Kidney (tissue), 14 donors: ENCODE data around the gene CCDC9. TPM values are rescaled to one million over a fixed set of nuclear protein-coding genes. Genes with fewer than 3 reads are reported as not detected.

Source experiments
- DNase-seq, 5 donors: peaks; one replicate each; pipeline ENCODE4 v3.0.0-alpha.2; 2013 to 2020
- FAIRE-seq: peaks from 2 replicates; lab custom pipeline; 2012; peaks lifted over from hg19 to GRCh38; lab: Jason Lieb, UNC
- H3K27ac ChIP-seq, 2 donors: one replicate each; pipeline ENCODE4 v1.7.0; 2013; ENCODE audit warnings: low read depth in 2 of 2, low read length in 2 of 2, inconsistent platforms in 1 of 2
- H3K27me3 ChIP-seq: one replicate; pipeline ENCODE4 v1.7.1; 2013; ENCODE audit warnings: low read length, inconsistent platforms; ENCODE audit not compliant: control insufficient read depth, insufficient read depth
- H3K36me3 ChIP-seq, 3 donors: one replicate each; pipeline versions ENCODE4 v1.7.0 to v1.7.1; 2013; ENCODE audit warnings: low read length in 3 of 3, control low read depth in 1 of 3, inconsistent platforms in 1 of 3; ENCODE audit not compliant: insufficient read depth in 3 of 3, control insufficient read depth in 2 of 3
- H3K4me1 ChIP-seq, 3 donors: one replicate each; pipeline versions ENCODE4 v1.7.0 to v1.7.1; 2013; ENCODE audit warnings: low read length in 3 of 3, inconsistent platforms in 1 of 3, low read depth in 1 of 3; ENCODE audit not compliant: control insufficient read depth in 2 of 3, insufficient read depth in 2 of 3
- H3K4me3 ChIP-seq, 3 donors: one replicate each; pipeline versions ENCODE4 v1.7.0 to v1.8.1; 2013; ENCODE audit warnings: low read length in 3 of 3, control low read depth in 1 of 3, inconsistent platforms in 1 of 3
- H3K9ac ChIP-seq, 3 donors: one replicate each; pipeline versions ENCODE4 v1.7.0 to v1.7.1; 2013; ENCODE audit warnings: low read length in 3 of 3, control low read depth in 1 of 3, inconsistent platforms in 1 of 3
- H3K9me3 ChIP-seq, 3 donors: one replicate each; pipeline versions ENCODE4 v1.7.0 to v1.7.1; 2013; ENCODE audit warnings: low read length in 3 of 3, control low read depth in 1 of 3, inconsistent platforms in 1 of 3; ENCODE audit not compliant: control insufficient read depth in 2 of 3, insufficient read depth in 1 of 3
- CTCF ChIP-seq: IDR thresholded peaks from 3 replicates; pipeline ENCODE4 v1.5.1; 2012; ENCODE audit warnings: mild to moderate bottlenecking, moderate library complexity, borderline replicate concordance; ENCODE audit not compliant: insufficient read depth; ENCODE audit errors: extremely low read depth
- intact Hi-C: fragments of 100-400 bp; cut with DNase I; formaldehyde crosslinking; loops from one replicate; pipeline ENCODE4 v1.11.1; 2022
- polyA plus RNA-seq: library from polyadenylated mRNA; stranded (reverse); fragments of 350-450 nt; fragmentation: Illumina TruSeq; extraction: RNeasy Lipid Tissue Mini Kit (QIAGEN cat#74804); gene quantifications from one replicate; pipeline ENCODE4 v1.2.3, GENCODE V29; 2014; ENCODE audit warnings: low read depth, low replicate concordance; ENCODE audit not compliant: insufficient read depth
- total RNA-seq: library from RNA; stranded (reverse); fragmentation: NEBNext Ultra II Directional; extraction: Animal tissue kit (Norgen Biotek cat#: 25700); gene quantifications from one replicate; pipeline ENCODE4 v1.2.1, GENCODE V29; 2021
- donor health status: control.
- donor health status: control.
- donor health status: control.
- donor health status: control.
- donor health status: control.
- donor health status: DM: yes; HTN: yes; CAD: no.
- donor health status: Normal renal cell carcinoma (clear cell type).

CCDC9 gene
- total and polyA plus RNA-seq, 2 donors from 2014 or later = 14.0 to 49.0 TPM

GRCh38 chr19:47231215-47232054 is 24.9 kb upstream of the CCDC9 start:
- Histone ChIP-seq H3K36me3 (no peaks in the 10 kb centered on the region), H3K4me3 (peak overlapping the region; percentile 43 to 82 (median 73)), H3K4me1 (peaks cover 2 to 37% (median 13%) of the 10 kb centered on the region in 3 donors), H3K27me3 (peaks cover 10% of the 10 kb centered on the region), H3K9ac (peak overlapping the region; percentile 12 to 81 (median 53)), H3K9me3 (no peaks in the 10 kb centered on the region), H3K27ac (peak overlapping the region; percentile 29 to 86)
- TF ChIP-seq CTCF = no peak
- peak; percentile 70 to 97 (median 91) for DNase-seq
- intact Hi-C loops = loop anchor here (10.0 kb wide), 1 partner anchor 77 kb away; no protein-coding TSS in a partner anchor
- no peak for FAIRE-seq

GRCh38 chr19:47232422-47233211 is 23.7 kb upstream of the CCDC9 start:
- Histone ChIP-seq H3K27me3 (peaks cover 10% of the 10 kb centered on the region), H3K9me3 (no peaks in the 10 kb centered on the region), H3K4me1 (peaks cover 1 to 29% (median 2%) of the 10 kb centered on the region in 3 donors), H3K27ac (peak overlapping the region in 1 of 2 donors; percentile 84), H3K4me3 (no peak overlapping the region), H3K36me3 (no peaks in the 10 kb centered on the region), H3K9ac (peak overlapping the region in 1 of 3 donors; percentile 60)
- DNase-seq (no peak), FAIRE-seq (no peak)
- no peak for TF ChIP-seq CTCF
- intact Hi-C loops = loop anchor here (10.0 kb wide), 1 partner anchor 78 kb away; no protein-coding TSS in a partner anchor

- Histone ChIP-seq H3K9me3 (no peaks in the 10 kb centered on the region), H3K36me3 (no peaks in the 10 kb centered on the region), H3K4me1 (peaks cover 0 to 13% (median 2%) of the 10 kb centered on the region in 3 donors), H3K27ac (no peak overlapping the region), H3K4me3 (no peak overlapping the region), H3K27me3 (peaks cover 11% of the 10 kb centered on the region), H3K9ac (no peak overlapping the region)
- TF ChIP-seq CTCF = no peak
- intact Hi-C loops = loop anchor here (10.0 kb wide), 1 partner anchor 81 kb away; no protein-coding TSS in a partner anchor
- DNase-seq (no peak), FAIRE-seq (no peak)
Observed at GRCh38 chr19:47236072-47236675, 20.2 kb upstream of the CCDC9 start.
